SHP77 treated with DMSO at 0.1 percent for 48 hours (cell line): ENCODE results near the gene PPCDC.
"Not testable (repeated sequence)": the region's sequence is repeated elsewhere in the genome, so short reads cannot be mapped to it uniquely, and the experiment has no call there.

Experiments used
- DNase-seq: peaks from one replicate; lab custom pipeline; 2025; lab: John Stamatoyannopoulos, UW

The PPCDC gene

GRCh38 chr15:75068748-75069147 lies 45.4 kb downstream of the PPCDC start:
- DNase-seq, result no peak

GRCh38 chr15:75069301-75069925 lies 46.0 kb downstream of the PPCDC start:
- no peak for DNase-seq

GRCh38 chr15:75070674-75071073 lies 47.3 kb downstream of the PPCDC start:
- DNase-seq, result no peak

GRCh38 chr15:75073197-75073596 lies 49.8 kb downstream of the PPCDC start:
- DNase-seq, result no peak

- no peak for DNase-seq
Measured at GRCh38 chr15:75076277-75076676, 52.9 kb downstream of the PPCDC start.

- not testable (repeated sequence) for DNase-seq
Measured at GRCh38 chr15:75077551-75077961, 54.2 kb downstream of the PPCDC start.

- DNase-seq, result no peak
Measured at GRCh38 chr15:75081150-75081549, 57.8 kb downstream of the PPCDC start.

GRCh38 chr15:75082689-75083088 lies 59.3 kb downstream of the PPCDC start:
- no peak for DNase-seq

GRCh38 chr15:75085708-75086107 lies 62.3 kb downstream of the PPCDC start:
- not testable (repeated sequence) for DNase-seq

- no peak for DNase-seq
Measured at GRCh38 chr15:75089456-75090387, 66.3 kb downstream of the PPCDC start.

- no peak for DNase-seq
Measured at GRCh38 chr15:75090388-75090734, 67.0 kb downstream of the PPCDC start.

GRCh38 chr15:75091814-75092213 lies 68.4 kb downstream of the PPCDC start:
- no peak for DNase-seq

GRCh38 chr15:75094961-75095478 lies 71.6 kb downstream of the PPCDC start:
- not testable (repeated sequence) for DNase-seq

GRCh38 chr15:75095594-75095993 lies 72.2 kb downstream of the PPCDC start:
- no peak for DNase-seq

GRCh38 chr15:75097939-75098338 lies 74.5 kb downstream of the PPCDC start:
- no peak for DNase-seq

- DNase-seq, result no peak
Measured at GRCh38 chr15:75098404-75098803, 75.0 kb downstream of the PPCDC start.
